Erythroblast (primary cell): Measurements from ENCODE around the gene S1PR1.

Source experiments
- GATA1 ChIP-seq: IDR thresholded peaks from 2 replicates; pipeline ENCODE4 v1.6.1; 2011; ENCODE audit warnings: low read depth, mild to moderate bottlenecking, control low read depth, low read length, moderate library complexity
- POLR2A ChIP-seq: IDR thresholded peaks from 2 replicates; pipeline ENCODE4 v1.6.1; 2011; ENCODE audit warnings: mild to moderate bottlenecking, low read length

GRCh38 chr1:101198842-101199636 is 37.8 kb upstream of the S1PR1 start:
- TF ChIP-seq POLR2A (no peak), GATA1 (no peak)
